ENCODE results near the gene MID2.
"Not testable (repeated sequence)": the region's sequence is repeated elsewhere in the genome, so short reads cannot be mapped to it uniquely, and the experiment has no call there.

The MID2 gene

GRCh38 chrX:107845625-107846024 is 20.0 kb downstream of the MID2 start:
- DNase-seq: no peak

DNA sequence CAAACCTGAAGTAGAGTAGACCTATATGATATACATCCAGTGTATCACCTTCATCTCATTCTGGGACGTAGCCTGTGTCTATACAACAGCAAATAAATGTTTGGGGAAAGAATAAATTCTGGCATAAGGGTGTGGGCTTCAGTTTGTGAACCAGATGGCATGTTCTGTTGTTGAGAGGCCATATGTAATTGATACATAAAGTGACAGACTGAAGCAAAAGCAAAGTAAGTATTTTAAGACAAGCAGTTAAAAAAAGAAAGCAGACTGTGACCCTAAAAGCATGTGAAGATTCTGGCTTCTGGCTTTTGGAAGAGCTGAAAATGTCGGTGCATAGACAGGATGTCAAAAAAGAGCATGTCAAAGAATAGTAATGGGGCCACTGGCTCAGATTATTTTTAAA is 22.9 kb downstream of the MID2 start:
- no peak for DNase-seq

GRCh38 chrX:107849747-107850421 is 24.2 kb downstream of the MID2 start:
- DNase-seq: peak; percentile 8

DNA sequence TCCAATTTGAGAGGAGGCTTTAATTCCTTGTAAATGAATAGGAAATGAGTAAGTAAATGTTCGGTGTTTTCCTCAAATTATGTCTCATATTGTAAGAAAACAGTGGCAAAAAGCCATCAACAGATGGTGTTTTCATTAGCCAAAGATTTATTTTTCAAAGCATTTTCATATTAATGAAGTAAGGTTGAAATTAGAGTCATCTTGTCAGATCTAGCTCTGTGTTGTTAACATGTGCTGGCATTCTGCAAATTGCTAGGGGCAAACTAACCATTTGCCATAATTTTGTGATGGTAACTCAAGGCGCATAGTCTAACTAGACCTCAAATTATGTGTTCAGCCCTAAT is 24.7 kb downstream of the MID2 start:
- no peak for DNase-seq

GRCh38 chrX:107851215-107851614 is 25.5 kb downstream of the MID2 start:
- no peak for DNase-seq

GRCh38 chrX:107851665-107852064 is 26.0 kb downstream of the MID2 start:
- DNase-seq: not testable (repeated sequence)

DNA sequence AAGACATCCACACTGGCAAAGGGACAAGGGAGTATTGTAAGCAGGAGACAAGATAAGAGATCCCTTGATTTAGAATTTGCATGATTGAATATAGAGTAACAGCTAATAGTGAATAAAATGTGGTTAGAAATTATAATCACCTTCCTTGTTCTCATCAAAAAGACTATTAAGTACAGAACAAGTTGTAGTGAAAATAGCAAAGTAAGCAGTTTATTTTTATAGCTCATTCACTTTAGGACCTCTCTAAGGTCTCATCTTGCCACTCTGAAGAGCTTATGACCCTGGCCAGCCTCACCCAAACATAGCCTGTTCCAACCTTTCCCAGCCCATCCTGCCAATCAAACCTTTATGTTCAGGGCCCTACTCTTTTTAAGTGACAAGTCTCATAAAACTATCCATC is 30.6 kb downstream of the MID2 start:
- DNase-seq: no peak

- not testable (repeated sequence) for DNase-seq
Observed at GRCh38 chrX:107857041-107857440, 31.4 kb downstream of the MID2 start.

- peak; percentile 53 for DNase-seq
Observed at GRCh38 chrX:107857837-107858236, 32.2 kb downstream of the MID2 start.

- no peak for DNase-seq
Observed at GRCh38 chrX:107861056-107861455, 35.4 kb downstream of the MID2 start.

DNA sequence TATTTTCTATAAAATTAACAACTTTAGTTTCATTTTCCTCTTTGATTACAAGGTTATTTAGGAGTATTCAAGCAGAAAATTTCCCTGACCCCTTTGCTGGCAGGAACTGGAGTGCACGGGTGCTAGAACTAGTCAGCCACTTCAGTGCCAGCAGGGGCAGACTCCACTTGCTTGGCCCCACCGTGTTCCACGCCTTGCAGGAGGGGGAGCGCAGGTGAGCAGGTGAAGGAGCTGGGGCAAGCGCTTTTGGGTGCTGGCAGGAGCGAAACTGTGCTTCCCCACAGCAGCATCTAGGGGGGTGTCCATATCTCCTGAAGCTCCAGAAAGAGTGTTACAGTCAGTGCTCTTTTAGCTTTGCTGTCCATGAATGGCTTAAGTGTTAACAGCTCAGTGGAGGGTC is 45.5 kb downstream of the MID2 start:
- DNase-seq: no peak

DNA sequence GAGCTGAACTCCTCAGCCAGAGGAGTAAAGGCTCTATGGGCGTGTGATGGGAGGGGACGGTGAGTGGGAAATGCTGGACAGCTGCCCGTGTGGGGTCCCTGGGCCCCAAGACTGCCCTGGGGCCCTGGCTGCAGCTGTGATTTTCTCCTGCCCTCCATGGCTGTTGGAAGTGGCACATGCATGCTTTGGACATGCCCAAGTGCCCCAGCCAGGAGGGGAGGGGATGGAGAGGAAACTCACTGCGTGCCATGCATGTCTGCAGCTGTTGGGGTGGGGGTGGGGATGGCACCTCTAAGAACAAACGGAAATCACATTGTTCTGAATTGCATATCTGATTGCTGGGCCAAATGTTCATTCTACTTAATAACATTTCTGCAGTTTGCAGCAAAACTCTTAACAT is 52.4 kb downstream of the MID2 start:
- no peak for DNase-seq

DNA sequence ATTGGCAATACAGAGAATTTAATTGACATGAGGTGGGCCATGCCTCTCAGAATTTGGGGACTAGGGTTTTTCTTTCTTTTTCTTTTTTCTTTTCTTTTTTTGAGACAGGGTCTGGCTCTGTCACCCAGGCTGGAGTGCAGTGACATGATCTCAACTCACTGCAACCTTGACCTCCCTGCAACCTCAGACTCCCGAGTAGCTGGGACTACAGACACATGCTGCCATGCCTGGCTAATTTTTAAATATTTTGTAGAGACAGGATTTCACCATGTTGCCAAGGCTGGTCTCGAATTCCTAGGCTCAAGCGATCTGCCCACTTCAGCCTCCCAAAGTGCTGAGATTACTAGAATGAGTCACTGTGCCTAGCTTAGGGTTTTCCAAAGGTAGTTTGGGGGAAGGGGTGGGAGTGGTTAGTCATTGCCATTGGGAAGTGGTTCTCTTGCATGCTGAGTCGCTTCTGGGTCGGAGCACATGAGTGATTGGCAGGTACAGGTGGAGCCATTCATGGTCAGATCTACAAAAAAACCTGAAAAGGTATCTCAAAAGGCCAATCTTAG is 54.5 kb downstream of the MID2 start:
- no peak for DNase-seq

DNA sequence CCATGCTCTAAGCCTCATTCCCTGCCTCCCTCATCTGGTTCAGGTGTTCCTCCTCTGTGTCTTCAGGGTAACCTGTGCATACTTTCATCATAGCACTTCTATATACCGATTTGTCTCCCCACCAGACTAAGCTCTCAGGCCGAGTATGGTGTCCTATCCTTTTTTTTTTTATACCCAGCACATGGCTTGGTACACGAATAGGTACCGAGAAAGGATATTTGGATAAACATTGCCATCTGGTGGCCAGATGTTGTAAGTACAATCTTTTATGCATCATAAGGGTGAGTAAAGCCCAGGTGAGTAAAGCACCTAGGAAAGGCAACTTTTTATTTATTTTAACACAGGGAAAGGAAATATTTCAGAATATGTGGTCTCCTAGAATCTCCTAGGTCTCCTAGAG is 68.4 kb downstream of the MID2 start:
- peak; percentile 9 for DNase-seq

GRCh38 chrX:107902721-107903120 is 77.1 kb downstream of the MID2 start:
- no peak for DNase-seq

DNA sequence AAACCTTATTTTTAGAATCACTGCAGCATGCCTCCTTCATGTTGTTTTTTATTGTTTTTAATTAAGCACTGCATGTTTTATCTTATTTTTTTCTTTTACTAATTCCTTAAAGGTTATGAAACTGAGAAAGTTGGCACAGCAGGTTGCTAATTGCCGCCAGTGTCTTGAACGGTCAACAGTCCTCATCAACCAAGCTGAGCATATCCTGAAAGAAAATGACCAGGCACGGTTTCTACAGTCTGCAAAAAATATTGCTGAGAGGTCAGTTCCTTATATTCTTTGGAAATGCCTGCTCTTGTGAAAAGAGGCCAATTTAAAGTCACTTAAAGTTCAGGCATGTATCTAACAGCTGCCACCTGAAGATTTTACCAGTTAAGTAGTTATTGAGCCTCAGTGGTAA is 79.7 kb downstream of the MID2 start:
- no peak for DNase-seq

DNA sequence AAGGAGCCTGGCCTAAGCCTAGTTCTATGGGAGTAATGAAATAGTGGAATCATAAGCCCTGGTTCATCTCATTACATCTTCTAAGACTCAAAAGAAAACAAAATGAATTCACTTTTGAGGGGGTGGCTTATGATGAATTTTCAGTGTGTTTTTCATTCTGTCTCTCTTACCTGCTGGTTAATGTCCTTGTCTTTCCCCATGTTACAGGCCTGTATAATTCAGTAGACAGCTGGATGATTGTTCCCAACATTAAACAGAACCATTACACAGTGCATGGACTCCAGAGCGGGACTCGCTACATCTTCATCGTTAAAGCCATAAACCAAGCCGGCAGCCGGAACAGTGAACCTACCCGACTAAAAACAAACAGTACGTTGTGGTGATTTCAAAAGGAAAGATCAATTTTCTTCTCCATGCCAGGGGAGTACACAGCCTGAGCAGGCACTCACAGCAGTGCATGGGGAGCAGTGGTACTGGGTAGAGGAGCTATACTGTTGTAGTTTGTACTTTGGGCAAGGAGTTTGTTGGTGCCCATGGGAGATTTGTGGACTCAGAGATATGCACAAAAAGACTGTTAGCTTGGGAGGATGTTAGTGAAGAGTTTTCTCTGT is 98.6 kb downstream of the MID2 start:
- DNase-seq: no peak

DNA sequence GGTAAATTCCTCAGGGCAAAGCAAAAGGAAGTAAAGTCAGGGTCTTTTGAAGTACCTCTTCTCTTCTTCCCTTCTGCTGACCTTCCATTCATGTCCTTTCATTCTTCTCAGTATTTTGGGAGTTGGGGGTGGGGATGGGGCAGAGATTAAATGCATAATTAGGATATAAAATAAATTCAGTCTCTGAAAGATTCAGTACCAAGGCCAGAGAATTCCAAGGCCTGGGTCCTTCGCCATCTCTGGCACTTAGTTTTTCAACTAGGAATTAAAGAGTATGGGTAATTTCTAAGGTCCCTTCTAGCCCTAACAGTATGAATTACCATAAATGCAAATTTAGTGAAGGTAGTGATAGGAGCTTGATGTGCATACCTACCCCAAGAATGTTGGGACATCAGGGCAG is 108.6 kb downstream of the MID2 start:
- no peak for DNase-seq

GRCh38 chrX:107935200-107935599 is 109.5 kb downstream of the MID2 start:
- no peak for DNase-seq

DNA sequence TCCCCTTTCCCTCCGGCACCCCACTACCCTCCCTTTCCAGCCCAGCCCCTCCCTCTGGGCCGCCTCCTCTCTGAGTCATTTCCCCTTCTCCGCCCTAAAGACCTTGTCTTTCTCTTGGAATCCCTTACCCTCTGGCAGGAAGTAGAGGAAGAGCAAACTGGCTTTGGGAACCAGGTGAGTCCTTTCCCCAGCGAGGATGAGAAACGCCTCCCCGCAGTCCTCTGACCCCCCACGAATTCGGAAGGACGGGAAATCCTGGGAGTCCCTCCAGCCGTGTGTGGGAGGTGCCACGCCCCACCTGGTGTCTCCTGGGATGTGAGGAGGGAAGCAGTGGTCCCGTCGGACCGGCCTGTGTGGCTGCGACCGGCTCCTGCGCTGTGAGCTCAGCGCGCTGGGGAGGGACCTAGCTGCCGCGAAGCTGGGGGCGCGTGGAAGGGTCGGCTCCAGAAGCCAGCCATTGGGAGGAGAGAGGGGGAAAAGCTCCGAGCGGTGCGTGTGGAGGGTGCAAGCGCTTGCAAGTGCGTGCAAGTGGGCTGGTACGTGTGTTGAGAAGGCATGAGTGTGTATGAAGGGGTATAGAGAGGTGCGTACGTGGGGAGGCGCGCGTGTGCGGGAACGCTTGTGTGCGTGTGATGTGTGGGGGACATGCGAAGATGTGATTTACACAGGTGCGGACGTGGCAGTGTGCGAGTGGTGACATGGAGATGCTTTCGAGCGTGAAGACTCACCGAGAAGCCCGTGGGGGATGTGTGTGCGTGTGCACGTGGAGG is 110.2 kb downstream of the MID2 start:
- no peak for DNase-seq

GRCh38 chrX:107936434-107936730 is 110.7 kb downstream of the MID2 start:
- DNase-seq: no peak

DNA sequence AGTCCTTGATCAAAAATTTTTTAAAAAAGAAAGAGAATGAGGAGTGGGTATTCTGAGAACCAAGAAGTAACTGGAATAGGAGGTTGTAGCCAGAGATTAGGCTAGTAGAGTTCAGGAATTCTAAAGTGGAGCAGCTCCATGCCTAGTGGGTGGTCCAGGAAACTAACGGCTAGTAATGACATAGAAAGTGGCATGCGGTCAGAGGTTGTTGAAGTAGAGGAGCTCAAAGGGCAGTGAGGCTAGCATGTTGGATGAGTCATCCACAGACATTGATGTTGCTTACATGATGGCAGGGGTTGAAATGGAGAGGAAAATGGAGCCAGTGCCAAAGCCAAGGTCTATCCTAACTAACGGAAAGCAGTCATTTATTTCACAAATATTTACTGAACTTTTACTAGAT is 114.4 kb downstream of the MID2 start:
- DNase-seq: no peak

- DNase-seq: not testable (repeated sequence)
Observed at GRCh38 chrX:107955337-107955736, 129.7 kb downstream of the MID2 start.

- no peak for DNase-seq
Observed at GRCh38 chrX:107968623-107969022, 143.0 kb downstream of the MID2 start.

All from COR-L47 (cell line).